HG02763 (cell line): ENCODE results near the gene CHCHD4.
"Not testable (repeated sequence)": the region's sequence is repeated elsewhere in the genome, so short reads cannot be mapped to it uniquely, and the experiment has no call there.

ENCODE experiments used
- ATAC-seq: cut with Tn5 transposase; IDR thresholded peaks from one replicate; pipeline ENCODE4 v1.9.1; 2021; ENCODE audit warnings: mild to moderate bottlenecking, moderate library complexity; ENCODE audit not compliant: unreplicated experiment

Gene CHCHD4

GRCh38 chr3:14121859-14122258, 2.8 kb downstream of the CHCHD4 start:
- no peak for ATAC-seq

- ATAC-seq: not testable (repeated sequence)
These were observed 3.7 kb downstream of the CHCHD4 start for GRCh38 chr3:14120921-14121448.

- ATAC-seq: no peak
These were observed 4.4 kb downstream of the CHCHD4 start for GRCh38 chr3:14120111-14120920.

GRCh38 chr3:14119651-14120050, 5.0 kb downstream of the CHCHD4 start:
- ATAC-seq: no peak

GRCh38 chr3:14118400-14119381, 6.0 kb downstream of the CHCHD4 start:
- ATAC-seq: no peak

- no peak for ATAC-seq
These were observed 6.9 kb downstream of the CHCHD4 start for GRCh38 chr3:14117468-14118399.

- no peak for ATAC-seq
These were observed 10.6 kb downstream of the CHCHD4 start for GRCh38 chr3:14113965-14114635.

GRCh38 chr3:14110699-14111098, 14.0 kb downstream of the CHCHD4 start:
- no peak for ATAC-seq

- ATAC-seq: not testable (repeated sequence)
These were observed 14.8 kb downstream of the CHCHD4 start for GRCh38 chr3:14109821-14110220.

- ATAC-seq: no peak
These were observed 26.9 kb downstream of the CHCHD4 start for GRCh38 chr3:14097616-14098391.

GRCh38 chr3:14096742-14097141, 27.9 kb downstream of the CHCHD4 start:
- ATAC-seq: no peak

GRCh38 chr3:14093831-14094230, 30.8 kb downstream of the CHCHD4 start:
- no peak for ATAC-seq

GRCh38 chr3:14092464-14092863, 32.2 kb downstream of the CHCHD4 start:
- no peak for ATAC-seq

GRCh38 chr3:14091959-14092358, 32.7 kb downstream of the CHCHD4 start:
- ATAC-seq: not testable (repeated sequence)

- ATAC-seq: not testable (repeated sequence)
These were observed 37.2 kb downstream of the CHCHD4 start for GRCh38 chr3:14087461-14087860.

GRCh38 chr3:14082108-14082657, 42.5 kb downstream of the CHCHD4 start:
- ATAC-seq: no peak

GRCh38 chr3:14077310-14077709, 47.4 kb downstream of the CHCHD4 start:
- no peak for ATAC-seq

- ATAC-seq: not testable (repeated sequence)
These were observed 49.4 kb downstream of the CHCHD4 start for GRCh38 chr3:14075233-14075632.

GRCh38 chr3:14064910-14065309, 59.8 kb downstream of the CHCHD4 start:
- no peak for ATAC-seq
